Pancreas (tissue), 10 donors: ENCODE data around the gene RGS2. TPM values are rescaled to one million over a fixed set of nuclear protein-coding genes. Genes with fewer than 3 reads are reported as not detected.

Experiments
- ATAC-seq, 4 donors: fragments of 200-7000 bp; cut with Tn5 transposase; one replicate each; pipeline versions ENCODE4 v1.8.0 to v1.9.1; 2020; ENCODE audit warnings: mild to moderate bottlenecking in 4 of 4, moderate library complexity in 4 of 4
- DNase-seq, 6 donors: peaks; one replicate each; pipeline ENCODE4 v3.0.0-alpha.2; 2020
- FAIRE-seq: peaks from 2 replicates; lab custom pipeline; 2012; peaks lifted over from hg19 to GRCh38; lab: Jason Lieb, UNC
- H3K27ac ChIP-seq, 4 donors: fragments of 200-600 bp; sonication (generic); 1 replicate in 3 of 4; 2 replicates in 1 of 4; pipeline versions ENCODE4 v1.5.0 to v1.8.0; 2020
- H3K27me3 ChIP-seq, 4 donors: fragments of 200-600 bp; one replicate each; pipeline ENCODE4 v1.8.0; 2021
- H3K36me3 ChIP-seq, 3 donors: fragments of 200-600 bp; sonication (generic) in 1 of 3; one replicate each; pipeline versions ENCODE4 v1.5.0 to v1.8.0; 2020 to 2021
- H3K4me1 ChIP-seq, 3 donors: fragments of 200-600 bp; one replicate each; pipeline ENCODE4 v1.8.0; 2021
- H3K4me3 ChIP-seq, 4 donors: fragments of 200-600 bp; sonication (generic) in 2 of 4; one replicate each; pipeline versions ENCODE4 v1.5.0 to v1.8.0; 2020 to 2021
- H3K9me3 ChIP-seq, 4 donors: fragments of 200-600 bp; one replicate each; pipeline ENCODE4 v1.8.0; 2021
- CTCF ChIP-seq, 4 donors: fragments of 200-600 bp; sonication (generic) in 3 of 4; IDR thresholded peaks; one replicate each; pipeline versions ENCODE4 v1.5.0 to v1.8.0; 2021; ENCODE audit warnings: antibody characterized with exemption in 4 of 4
- WGBS, 2 donors: extraction: QIAGEN DNeasy Blood & Tissue Kit; methylation state at CpG; one replicate each; pipeline ENCODE4 v1.1.7; 2013; 5-methylcytosine and 5-hydroxymethylcytosine counted together
- intact Hi-C, 3 donors: fragments of 100-400 bp; cut with DNase I; formaldehyde crosslinking; loops; one replicate each; pipeline versions ENCODE4 v1.11.1 to v1.14.2; 2022
- polyA plus RNA-seq, 2 donors: library from polyadenylated mRNA; stranded (reverse); fragments of 200-250 nt; gene quantifications; one replicate each; pipeline ENCODE4 v1.2.3, GENCODE V29; 2013
- total RNA-seq, 6 donors: library from RNA; stranded (reverse); fragmentation: NEBNext Ultra II Directional in 4 of 6; extraction: Animal tissue kit (Norgen Biotek cat#: 25700) in 4 of 6; gene quantifications; one replicate each; pipeline versions ENCODE4 v1.2.1 to v1.2.4, GENCODE V29; 2021 to 2023
- donor health status: healthy with polysubstance abuse.
- donor health status: DM: no; HTN: no; CAD: no; lungs with moderate emphysema.
- donor health status: DM: no; HTN: no; CAD: no.
- donor health status: control.
- donor health status: control.
- donor health status: Bipolar disorder and iron deficiency.
- donor health status: DM: yes; HTN: yes; CAD: no.
- donor health status: DM: no; HTN: no; CAD: no.
- donor health status: DM: no; HTN: no; CAD: no.
- donor health status: DM: yes; HTN: yes; CAD: no.

RGS2 gene
- total and polyA plus RNA-seq, 8 donors = 9.2 to 534 (median 57.4) TPM

DNA sequence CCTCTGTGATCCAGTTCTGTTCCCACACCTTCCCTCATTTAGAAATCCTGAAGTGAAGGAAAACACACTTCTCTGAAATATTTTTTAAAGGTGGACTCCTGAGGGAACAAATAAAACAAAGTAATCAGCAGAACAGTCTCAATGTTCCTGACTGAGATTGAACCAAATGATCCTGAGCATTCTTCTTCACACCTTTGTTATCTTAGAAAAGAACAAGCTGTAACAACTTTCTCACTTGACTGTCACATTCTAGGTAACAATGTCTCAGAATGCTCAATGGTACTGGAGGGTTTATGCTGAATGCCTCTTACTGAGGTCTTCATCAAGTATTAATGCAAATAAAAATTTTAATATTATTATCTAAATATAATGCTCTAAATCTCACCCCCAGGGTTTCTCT is 40.4 kb upstream of the RGS2 start:
- TF ChIP-seq CTCF (IDR thresholded peaks at IDR 0.05) = no peak
- Histone ChIP-seq H3K27ac (no peak overlapping the region), H3K27me3 (no peaks in the 10 kb centered on the region), H3K36me3 (no peaks in the 10 kb centered on the region), H3K4me3 (no peak overlapping the region), H3K4me1 (no peaks in the 10 kb centered on the region), H3K9me3 (no peaks in the 10 kb centered on the region)
- no peak for FAIRE-seq
- no peak for ATAC-seq
- intact Hi-C loops = no loop called here
- no peak for DNase-seq

GRCh38 chr1:192771341-192771740 is 37.5 kb upstream of the RGS2 start:
- DNase-seq (no peak), FAIRE-seq (no peak), ATAC-seq (no peak)
- intact Hi-C loops = no loop called here
- H3K4me3 ChIP-seq = no peak overlapping the region
- 84 to 90% methylated on average over 4 of the region's 4 CpGs for WGBS, 2 donors
- no peak for TF ChIP-seq CTCF (IDR thresholded peaks at IDR 0.05)
- no peaks in the 10 kb centered on the region for H3K27me3 ChIP-seq
- H3K27ac ChIP-seq = no peak overlapping the region
- no peaks in the 10 kb centered on the region for H3K36me3 ChIP-seq
- H3K4me1 ChIP-seq = no peaks in the 10 kb centered on the region
- H3K9me3 ChIP-seq = no peaks in the 10 kb centered on the region

- WGBS, 2 donors = 41 to 42% methylated on average over 2 of the region's 2 CpGs
- TF ChIP-seq CTCF (IDR thresholded peaks at IDR 0.05) = no peak
- no peaks in the 10 kb centered on the region for H3K27me3 ChIP-seq
- H3K4me3 ChIP-seq = no peak overlapping the region
- no peak for ATAC-seq
- H3K4me1 ChIP-seq = no peaks in the 10 kb centered on the region
- H3K27ac ChIP-seq = no peak overlapping the region
- no peak for FAIRE-seq
- no peaks in the 10 kb centered on the region for H3K36me3 ChIP-seq
- no peaks in the 10 kb centered on the region for H3K9me3 ChIP-seq
- intact Hi-C loops = no loop called here
- no peak for DNase-seq
Observed at GRCh38 chr1:192775631-192776030, 33.2 kb upstream of the RGS2 start.

DNA sequence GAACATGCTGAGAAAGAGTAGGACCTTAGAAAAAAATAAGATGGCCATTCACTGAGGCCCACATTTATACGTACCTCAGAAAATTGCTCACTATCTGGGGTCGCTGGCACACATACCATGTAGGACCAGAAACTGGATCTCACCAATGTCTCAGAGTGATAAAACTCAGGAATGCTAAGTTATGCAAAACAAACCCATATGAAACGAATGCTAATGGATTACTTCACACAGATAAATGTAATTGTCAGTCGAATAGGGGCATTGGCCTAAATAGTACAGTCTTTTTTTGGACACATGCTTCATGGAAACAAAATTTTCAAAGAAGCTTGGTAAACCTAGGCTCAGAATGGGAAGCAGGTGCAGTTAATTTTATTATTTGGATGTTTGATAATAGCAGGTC is 32.6 kb upstream of the RGS2 start:
- Histone ChIP-seq H3K4me3 (no peak overlapping the region), H3K4me1 (no peaks in the 10 kb centered on the region), H3K27me3 (no peaks in the 10 kb centered on the region), H3K9me3 (no peaks in the 10 kb centered on the region), H3K36me3 (no peaks in the 10 kb centered on the region), H3K27ac (no peak overlapping the region)
- FAIRE-seq (no peak), DNase-seq (no peak), ATAC-seq (no peak)
- no peak for TF ChIP-seq CTCF (IDR thresholded peaks at IDR 0.05)
- intact Hi-C loops = no loop called here
- 81 to 88% methylated on average over 4 of the region's 4 CpGs for WGBS, 2 donors

DNA sequence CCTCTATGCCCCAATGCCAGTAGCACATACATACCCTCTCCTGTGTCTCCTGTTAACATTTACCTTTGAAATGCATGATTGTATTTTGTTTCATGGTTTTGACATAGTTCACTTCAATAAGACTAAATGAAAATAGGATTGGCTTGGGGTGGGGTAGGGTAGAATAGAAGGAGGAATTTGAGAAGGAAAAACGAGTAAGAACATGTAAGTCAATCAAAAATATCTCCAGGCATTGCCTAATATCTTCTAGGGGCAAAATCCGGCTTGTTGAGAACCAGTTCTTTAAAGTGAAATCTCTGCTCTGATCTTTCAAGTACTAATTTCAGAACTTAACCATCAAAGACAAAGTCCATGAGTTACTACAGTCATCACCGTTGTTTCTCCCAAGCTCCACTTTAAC is 31.8 kb upstream of the RGS2 start:
- H3K4me3 ChIP-seq = no peak overlapping the region
- intact Hi-C loops = no loop called here
- H3K36me3 ChIP-seq = no peaks in the 10 kb centered on the region
- no peaks in the 10 kb centered on the region for H3K27me3 ChIP-seq
- TF ChIP-seq CTCF (IDR thresholded peaks at IDR 0.05) = no peak
- DNase-seq (no peak), FAIRE-seq (no peak), ATAC-seq (no peak)
- no peaks in the 10 kb centered on the region for H3K9me3 ChIP-seq
- no peak overlapping the region for H3K27ac ChIP-seq
- H3K4me1 ChIP-seq = no peaks in the 10 kb centered on the region
- 57 to 66% methylated on average over 3 of the region's 3 CpGs for WGBS, 2 donors
